Caco-2 (cell line): ENCODE measurements around the gene SHPK. TPM values are rescaled to one million over a fixed set of nuclear protein-coding genes. Genes with fewer than 3 reads are reported as not detected.

Experiments
- BruUV-seq: library from RNA; stranded (reverse); fragments of 400-500 nt; replicated peaks from 2 replicates; lab custom pipeline; 2021; lab: Mats Ljungman, UMichigan
- CTCF ChIA-PET: fragments of 300-600 bp; sonication (Branson Sonifier 250); formaldehyde crosslinking; loops from one replicate; lab custom pipeline; 2022; ENCODE audit warnings: antibody characterized with exemption; lab: Charles Lee
- POLR2A ChIA-PET: fragments of 300-600 bp; sonication (Branson Sonifier 250); formaldehyde crosslinking; loops from one replicate; lab custom pipeline; 2022; ENCODE audit warnings: antibody characterized with exemption; lab: Charles Lee
- DNase-seq, 2 experiments: peaks; one replicate each; pipeline versions ENCODE4 v3.0.0 to v3.0.0-alpha.2; 2020 to 2022
- H3K27me3 ChIP-seq: replicated peaks from 2 replicates; pipeline ENCODE4 v1.6.0; 2011; ENCODE audit warnings: low read length; ENCODE audit not compliant: control insufficient read depth, insufficient read depth
- H3K36me3 ChIP-seq: 2 replicates; pipeline ENCODE4 v1.5.1; 2011; ENCODE audit warnings: low read length; ENCODE audit not compliant: control insufficient read depth, insufficient read depth
- H3K4me1 ChIP-seq: fragments of 250-450 bp; sonication (Bioruptor Pico); 2 replicates; pipeline ENCODE4 v1.5.1; 2020; ENCODE audit warnings: mild to moderate bottlenecking
- H3K4me3 ChIP-seq: 2 replicates; pipeline ENCODE4 v1.5.1; 2011; ENCODE audit warnings: low read depth, mild to moderate bottlenecking, control low read depth, low read length
- H3K9me3 ChIP-seq: fragments of 250-450 bp; sonication (Bioruptor Pico); 2 replicates; pipeline ENCODE4 v1.5.1; 2020; ENCODE audit warnings: mild to moderate bottlenecking, moderate library complexity
- H3K27ac Mint-ChIP-seq: one replicate; pipeline ENCODE4 v1.8.0; 2022; ENCODE audit warnings: mixed read lengths; ENCODE audit not compliant: unreplicated experiment
- H3K27me3 Mint-ChIP-seq: one replicate; pipeline ENCODE4 v1.8.0; 2022; ENCODE audit warnings: mixed read lengths; ENCODE audit not compliant: insufficient read depth, unreplicated experiment
- H3K36me3 Mint-ChIP-seq: one replicate; pipeline ENCODE4 v1.8.0; 2022; ENCODE audit warnings: mild to moderate bottlenecking, mixed read lengths; ENCODE audit not compliant: insufficient read depth, unreplicated experiment
- H3K4me1 Mint-ChIP-seq: one replicate; pipeline ENCODE4 v1.8.0; 2022; ENCODE audit warnings: low read depth, mixed read lengths; ENCODE audit not compliant: unreplicated experiment
- H3K4me3 Mint-ChIP-seq: one replicate; pipeline ENCODE4 v1.8.0; 2022; ENCODE audit warnings: mild to moderate bottlenecking, moderate library complexity, mixed read lengths; ENCODE audit not compliant: unreplicated experiment
- H3K9me3 Mint-ChIP-seq: one replicate; pipeline ENCODE4 v1.8.0; 2022; ENCODE audit warnings: mixed read lengths; ENCODE audit not compliant: unreplicated experiment
- intact Hi-C: fragments of 100-400 bp; cut with micrococcal nuclease; formaldehyde crosslinking; loops from one replicate; pipeline ENCODE4 v1.10.0; 2022; ENCODE audit not compliant: unreplicated experiment
- total RNA-seq: library from RNA; stranded (reverse); gene quantifications from 2 replicates; pipeline ENCODE4 v1.2.3, GENCODE V29; 2022
- TF ChIP-seq, protein P1 (sequence below), 2 experiments: fragments of 200-600 bp in 1 of 2; IDR thresholded peaks; 1 replicate in 1 of 2; 2 replicates in 1 of 2; pipeline versions ENCODE4 v1.5.1 to v1.8.0; 2011 to 2022; ENCODE audit warnings: antibody characterized with exemption in 1 of 2, control low read depth in 1 of 2, inconsistent platforms in 1 of 2, low read depth in 1 of 2, low read length in 1 of 2, mild to moderate bottlenecking in 1 of 2, moderate library complexity in 1 of 2; ENCODE audit not compliant: insufficient read depth in 1 of 2, severe bottlenecking in 1 of 2, unreplicated experiment in 1 of 2

The SHPK gene
- total RNA-seq, 1 experiment from 2014 or later, result 17.7 TPM

DNA sequence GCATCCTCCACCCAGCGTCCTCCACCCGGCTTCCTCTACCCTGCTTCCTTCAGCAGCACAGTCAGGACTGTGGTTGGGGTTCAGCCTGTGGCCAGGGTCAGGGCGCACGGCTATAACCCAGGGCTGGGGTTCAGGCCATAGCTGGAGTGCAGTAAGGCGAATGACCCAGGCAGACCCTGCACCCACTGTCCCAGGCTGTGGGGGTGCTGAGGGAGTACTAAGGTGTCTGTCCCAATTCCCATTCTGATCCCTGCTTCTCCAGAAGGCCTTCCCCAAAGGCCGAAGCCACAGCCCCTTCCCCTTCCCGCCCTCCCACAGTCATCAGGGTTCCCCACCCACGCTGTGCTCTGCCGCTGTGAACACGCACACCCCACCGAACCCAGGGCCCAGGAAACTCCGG is 45.0 kb upstream of the SHPK start:
- no peaks in the 10 kb centered on the region for H3K36me3 ChIP-seq
- H3K9me3 Mint-ChIP-seq, result no peaks in the 10 kb centered on the region
- H3K27me3 Mint-ChIP-seq, result no peaks in the 10 kb centered on the region
- no peak overlapping the region for H3K27ac Mint-ChIP-seq
- no peak overlapping the region for H3K4me3 Mint-ChIP-seq
- intact Hi-C loops, result no loop called here
- TF ChIP-seq, protein P1, sequence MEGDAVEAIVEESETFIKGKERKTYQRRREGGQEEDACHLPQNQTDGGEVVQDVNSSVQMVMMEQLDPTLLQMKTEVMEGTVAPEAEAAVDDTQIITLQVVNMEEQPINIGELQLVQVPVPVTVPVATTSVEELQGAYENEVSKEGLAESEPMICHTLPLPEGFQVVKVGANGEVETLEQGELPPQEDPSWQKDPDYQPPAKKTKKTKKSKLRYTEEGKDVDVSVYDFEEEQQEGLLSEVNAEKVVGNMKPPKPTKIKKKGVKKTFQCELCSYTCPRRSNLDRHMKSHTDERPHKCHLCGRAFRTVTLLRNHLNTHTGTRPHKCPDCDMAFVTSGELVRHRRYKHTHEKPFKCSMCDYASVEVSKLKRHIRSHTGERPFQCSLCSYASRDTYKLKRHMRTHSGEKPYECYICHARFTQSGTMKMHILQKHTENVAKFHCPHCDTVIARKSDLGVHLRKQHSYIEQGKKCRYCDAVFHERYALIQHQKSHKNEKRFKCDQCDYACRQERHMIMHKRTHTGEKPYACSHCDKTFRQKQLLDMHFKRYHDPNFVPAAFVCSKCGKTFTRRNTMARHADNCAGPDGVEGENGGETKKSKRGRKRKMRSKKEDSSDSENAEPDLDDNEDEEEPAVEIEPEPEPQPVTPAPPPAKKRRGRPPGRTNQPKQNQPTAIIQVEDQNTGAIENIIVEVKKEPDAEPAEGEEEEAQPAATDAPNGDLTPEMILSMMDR (IDR thresholded peaks at IDR 0.05; ENCODE audit: insufficient read depth in 1 of 2, low read depth in 1 of 2, low read length in 1 of 2, severe bottlenecking in 1 of 2, unreplicated experiment in 1 of 2), result no peak
- CTCF ChIA-PET, result no interaction called here
- no peaks in the 10 kb centered on the region for H3K36me3 Mint-ChIP-seq
- POLR2A ChIA-PET, result no interaction called here
- no TSS peak for BruUV-seq
- no peaks in the 10 kb centered on the region for H3K9me3 ChIP-seq
- H3K4me1 ChIP-seq, result no peaks in the 10 kb centered on the region
- no peaks in the 10 kb centered on the region for H3K4me1 Mint-ChIP-seq
- no peaks in the 10 kb centered on the region for H3K27me3 ChIP-seq
- H3K4me3 ChIP-seq, result no peak overlapping the region
- no peak for DNase-seq

DNA sequence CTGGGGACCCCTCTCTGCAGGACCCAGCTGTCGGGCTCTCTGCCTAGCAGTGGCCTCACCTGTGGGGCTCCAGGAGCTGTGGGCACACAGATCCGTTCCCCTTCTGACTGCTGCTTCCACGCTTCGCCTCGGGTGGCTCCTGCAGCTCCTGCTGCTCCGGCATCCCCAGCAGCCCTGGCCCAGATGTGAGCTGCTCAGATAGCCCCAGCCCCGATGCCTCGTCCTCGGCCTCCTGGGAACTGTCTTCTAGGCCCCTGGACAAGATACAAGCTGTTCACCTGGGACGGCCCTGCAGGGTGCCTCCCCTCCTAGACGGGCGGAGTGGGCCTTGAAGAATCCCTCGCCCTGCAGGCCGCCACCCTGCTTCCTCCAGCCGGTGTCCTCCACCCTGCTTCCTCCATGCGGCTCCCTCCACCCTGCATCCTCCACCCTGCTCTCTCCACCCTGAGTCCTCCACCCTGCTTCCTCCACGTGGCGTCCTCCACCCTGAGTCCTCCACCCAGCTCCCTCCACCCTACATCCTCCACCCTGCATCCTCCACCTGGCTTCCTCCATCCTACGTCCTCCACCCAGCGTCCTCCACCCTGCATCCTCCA is 43.6 kb upstream of the SHPK start:
- no peak overlapping the region for H3K27ac Mint-ChIP-seq
- CTCF ChIA-PET, result no interaction called here
- no peaks in the 10 kb centered on the region for H3K9me3 Mint-ChIP-seq
- POLR2A ChIA-PET, result no interaction called here
- Histone ChIP-seq H3K36me3 (no peaks in the 10 kb centered on the region), H3K9me3 (no peaks in the 10 kb centered on the region), H3K4me3 (no peak overlapping the region), H3K4me1 (no peaks in the 10 kb centered on the region), H3K27me3 (no peaks in the 10 kb centered on the region)
- intact Hi-C loops, result no loop called here
- H3K4me3 Mint-ChIP-seq, result no peak overlapping the region
- H3K36me3 Mint-ChIP-seq, result no peaks in the 10 kb centered on the region
- H3K27me3 Mint-ChIP-seq, result no peaks in the 10 kb centered on the region
- DNase-seq, result no peak
- no TSS peak for BruUV-seq
- no peaks in the 10 kb centered on the region for H3K4me1 Mint-ChIP-seq
- TF ChIP-seq, protein P1 (IDR thresholded peaks at IDR 0.05; ENCODE audit: insufficient read depth in 1 of 2, low read depth in 1 of 2, low read length in 1 of 2, severe bottlenecking in 1 of 2, unreplicated experiment in 1 of 2), result no peak

DNA sequence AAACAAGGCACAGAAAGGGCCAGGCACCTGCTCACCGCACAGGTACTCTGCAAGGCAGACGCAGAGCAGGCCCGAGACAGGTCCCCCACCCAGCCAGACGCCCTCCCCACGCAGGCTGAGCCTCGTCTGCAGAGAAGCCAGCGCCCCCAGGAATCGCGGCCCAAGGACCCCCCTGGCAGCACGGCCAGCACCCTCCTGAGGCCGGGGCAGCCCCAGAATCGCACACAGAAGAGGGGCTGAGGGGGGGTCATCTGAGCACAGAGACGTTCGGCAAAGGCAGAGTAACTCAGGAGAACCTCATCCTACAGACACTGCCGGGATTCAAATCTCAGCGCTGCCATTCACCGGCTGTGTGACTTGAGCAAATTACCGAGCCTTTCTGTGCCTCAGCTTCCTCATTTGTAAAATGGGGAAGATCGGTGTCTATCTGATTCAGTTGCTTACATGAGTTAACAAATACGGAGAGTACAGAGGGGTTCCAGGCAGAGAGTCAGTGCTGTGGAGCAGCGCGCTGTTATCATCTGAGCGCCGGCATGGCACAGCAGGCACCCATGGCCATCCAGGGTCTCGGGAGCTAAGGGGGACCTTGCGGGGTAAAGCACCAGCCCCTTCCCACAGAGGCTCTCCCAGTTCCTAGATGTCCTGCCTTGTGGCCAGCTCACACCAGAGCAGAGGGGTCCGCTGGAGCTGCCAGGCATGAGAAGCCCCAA is 42.9 kb upstream of the SHPK start:
- Histone ChIP-seq H3K4me3 (no peak overlapping the region), H3K9me3 (no peaks in the 10 kb centered on the region), H3K36me3 (no peaks in the 10 kb centered on the region), H3K4me1 (no peaks in the 10 kb centered on the region), H3K27me3 (no peaks in the 10 kb centered on the region)
- Mint-ChIP-seq H3K4me3 (no peak overlapping the region), H3K9me3 (no peaks in the 10 kb centered on the region), H3K27me3 (no peaks in the 10 kb centered on the region), H3K4me1 (no peaks in the 10 kb centered on the region), H3K36me3 (no peaks in the 10 kb centered on the region), H3K27ac (no peak overlapping the region)
- intact Hi-C loops, result no loop called here
- ChIA-PET POLR2A (no interaction called here), CTCF (no interaction called here)
- DNase-seq, result no peak
- no TSS peak for BruUV-seq
- TF ChIP-seq, protein P1 (IDR thresholded peaks at IDR 0.05; ENCODE audit: insufficient read depth in 1 of 2, low read depth in 1 of 2, low read length in 1 of 2, severe bottlenecking in 1 of 2, unreplicated experiment in 1 of 2), result no peak
